Stomach smooth muscle (tissue), 2 donors: ENCODE measurements around the gene CLDN2.

Source experiments
- H3K27ac ChIP-seq: one replicate; pipeline ENCODE4 v1.7.0; 2013; ENCODE audit warnings: mild to moderate bottlenecking, low read length, inconsistent platforms
- H3K27me3 ChIP-seq, 2 donors: one replicate each; pipeline ENCODE4 v1.7.0; 2013; ENCODE audit warnings: low read length in 2 of 2; ENCODE audit not compliant: insufficient read depth in 2 of 2, control insufficient read depth in 1 of 2
- H3K36me3 ChIP-seq, 2 donors: one replicate each; pipeline ENCODE4 v1.7.0; 2013; ENCODE audit warnings: low read length in 2 of 2; ENCODE audit not compliant: control insufficient read depth in 2 of 2, insufficient read depth in 2 of 2
- H3K4me1 ChIP-seq: one replicate; pipeline ENCODE4 v1.7.0; 2013; ENCODE audit warnings: low read length; ENCODE audit not compliant: control insufficient read depth, insufficient read depth
- H3K4me3 ChIP-seq, 2 donors: one replicate each; pipeline ENCODE4 v1.7.0; 2013; ENCODE audit warnings: low read length in 2 of 2
- H3K9ac ChIP-seq, 2 donors: one replicate each; pipeline ENCODE4 v1.7.0; 2013; ENCODE audit warnings: low read length in 2 of 2, mild to moderate bottlenecking in 1 of 2
- H3K9me3 ChIP-seq, 2 donors: one replicate each; pipeline ENCODE4 v1.7.0; 2013; ENCODE audit warnings: low read length in 2 of 2; ENCODE audit not compliant: control insufficient read depth in 2 of 2
- donor health status: healthy.
- donor health status: Pancreatic carcinoma.

Gene CLDN2

DNA sequence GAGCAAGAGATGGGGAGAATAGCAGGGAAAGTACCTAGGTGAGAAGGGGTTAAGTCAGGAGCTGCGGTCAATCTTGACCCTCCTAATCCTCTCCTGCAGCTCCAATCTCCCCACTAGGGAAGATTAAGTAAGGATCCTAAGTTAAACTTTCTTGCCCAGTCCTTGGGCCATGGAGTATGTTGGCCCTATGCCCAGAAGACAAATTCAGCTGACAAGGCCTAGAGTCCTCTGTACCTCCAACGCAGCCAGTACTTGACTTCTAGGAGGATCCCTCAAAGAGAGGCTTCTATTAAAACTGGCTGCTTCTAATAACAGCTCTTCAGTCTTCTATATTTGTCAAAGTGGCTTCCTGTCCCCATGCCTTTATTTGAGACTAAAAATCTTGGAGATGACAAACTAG, 1.4 kb downstream of the CLDN2 start:
- Histone ChIP-seq H3K9ac (no peak overlapping the region), H3K4me3 (no peak overlapping the region), H3K36me3 (no peaks in the 10 kb centered on the region), H3K27ac (no peak overlapping the region), H3K9me3 (no peaks in the 10 kb centered on the region), H3K27me3 (peaks cover 0 to 22% of the 10 kb centered on the region in 2 donors), H3K4me1 (no peaks in the 10 kb centered on the region)

DNA sequence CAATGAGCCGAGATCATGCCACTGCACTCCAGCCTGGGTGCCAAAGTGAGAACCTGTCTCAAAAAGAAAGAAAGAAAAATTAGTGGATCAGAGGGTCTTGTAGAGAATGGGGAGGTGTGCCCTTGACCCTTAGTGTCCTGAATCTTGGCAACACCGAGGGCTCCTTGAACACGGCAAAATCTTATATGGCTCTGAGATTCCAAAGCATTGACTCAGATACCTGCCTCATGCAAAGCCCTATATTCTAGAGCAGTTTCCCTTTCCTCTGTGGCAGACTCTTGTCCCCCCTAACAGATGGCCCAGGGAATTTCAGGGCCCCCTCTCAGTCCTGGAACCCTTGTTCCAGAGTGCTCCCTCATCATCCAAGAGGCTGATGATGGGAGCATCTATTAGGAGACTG, 6.8 kb downstream of the CLDN2 start:
- Histone ChIP-seq H3K36me3 (no peaks in the 10 kb centered on the region), H3K4me1 (no peaks in the 10 kb centered on the region), H3K27me3 (peaks cover 0 to 8% of the 10 kb centered on the region in 2 donors), H3K27ac (no peak overlapping the region), H3K9me3 (no peaks in the 10 kb centered on the region), H3K9ac (no peak overlapping the region), H3K4me3 (no peak overlapping the region)

DNA sequence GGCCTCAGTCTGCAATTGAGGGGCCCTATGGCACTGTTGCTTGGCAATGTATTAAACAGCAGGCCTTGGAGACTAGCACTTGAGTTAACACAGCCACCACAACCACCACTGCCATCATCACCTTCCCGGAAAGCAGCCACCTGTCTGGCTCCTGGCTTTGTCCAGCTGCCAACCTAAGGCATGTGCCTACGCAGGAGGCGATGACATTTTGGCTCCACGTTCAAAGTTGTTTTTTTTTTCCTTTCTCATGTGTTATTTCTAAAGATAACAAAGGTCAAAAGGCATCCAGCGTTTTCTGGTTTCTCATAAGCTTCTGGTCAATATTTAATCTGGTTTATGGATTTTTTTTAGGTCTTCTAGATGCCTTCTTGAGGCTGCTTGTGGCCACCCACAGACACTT, 7.5 kb downstream of the CLDN2 start:
- no peaks in the 10 kb centered on the region for H3K4me1 ChIP-seq
- no peak overlapping the region for H3K27ac ChIP-seq
- H3K4me3 ChIP-seq, result no peak overlapping the region
- H3K27me3 ChIP-seq, result peaks cover 0 to 4% of the 10 kb centered on the region in 2 donors
- H3K9ac ChIP-seq, result no peak overlapping the region
- no peaks in the 10 kb centered on the region for H3K36me3 ChIP-seq
- H3K9me3 ChIP-seq, result no peaks in the 10 kb centered on the region

DNA sequence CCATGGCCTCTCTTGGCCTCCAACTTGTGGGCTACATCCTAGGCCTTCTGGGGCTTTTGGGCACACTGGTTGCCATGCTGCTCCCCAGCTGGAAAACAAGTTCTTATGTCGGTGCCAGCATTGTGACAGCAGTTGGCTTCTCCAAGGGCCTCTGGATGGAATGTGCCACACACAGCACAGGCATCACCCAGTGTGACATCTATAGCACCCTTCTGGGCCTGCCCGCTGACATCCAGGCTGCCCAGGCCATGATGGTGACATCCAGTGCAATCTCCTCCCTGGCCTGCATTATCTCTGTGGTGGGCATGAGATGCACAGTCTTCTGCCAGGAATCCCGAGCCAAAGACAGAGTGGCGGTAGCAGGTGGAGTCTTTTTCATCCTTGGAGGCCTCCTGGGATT, 8.0 kb downstream of the CLDN2 start:
- Histone ChIP-seq H3K27me3 (peaks cover 0 to 4% of the 10 kb centered on the region in 2 donors), H3K4me1 (no peaks in the 10 kb centered on the region), H3K9ac (no peak overlapping the region), H3K27ac (no peak overlapping the region), H3K9me3 (no peaks in the 10 kb centered on the region), H3K4me3 (no peak overlapping the region), H3K36me3 (no peaks in the 10 kb centered on the region)

DNA sequence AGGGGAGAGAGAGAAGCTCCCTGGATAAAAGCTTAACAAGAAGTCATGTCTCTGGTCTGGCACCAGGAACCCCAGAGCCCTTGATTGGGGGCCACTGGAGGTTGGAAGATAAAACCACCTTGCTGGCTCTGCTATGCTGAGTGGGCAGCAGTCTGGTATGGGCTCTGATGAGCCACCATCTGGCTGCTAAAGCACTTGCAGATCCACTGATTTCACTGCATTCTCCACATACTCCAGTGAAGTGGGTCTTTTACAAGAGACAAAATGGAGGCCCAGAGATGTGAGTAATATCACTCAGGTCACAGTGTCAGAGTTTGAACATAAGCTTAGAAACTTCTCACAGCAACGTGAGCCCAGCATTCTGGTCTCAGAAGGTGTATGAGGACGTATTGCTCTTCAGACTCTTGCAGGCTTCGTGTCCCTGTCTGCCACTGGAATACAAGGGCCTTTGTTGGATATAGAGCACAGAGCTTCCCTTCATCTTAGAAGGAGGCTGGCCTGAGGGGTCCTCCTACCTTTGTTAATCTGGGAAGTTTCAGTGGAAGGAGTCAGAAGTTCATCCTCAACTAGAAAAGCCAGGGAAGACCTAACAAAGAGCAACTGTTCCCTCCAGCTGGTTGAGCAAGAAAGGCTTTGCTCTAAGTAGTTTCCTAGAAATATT, 11.8 kb downstream of the CLDN2 start:
- no peaks in the 10 kb centered on the region for H3K9me3 ChIP-seq
- H3K4me3 ChIP-seq, result no peak overlapping the region
- H3K36me3 ChIP-seq, result no peaks in the 10 kb centered on the region
- H3K27ac ChIP-seq, result no peak overlapping the region
- peaks cover 0 to 10% of the 10 kb centered on the region in 2 donors for H3K27me3 ChIP-seq
- H3K9ac ChIP-seq, result no peak overlapping the region
- no peaks in the 10 kb centered on the region for H3K4me1 ChIP-seq

DNA sequence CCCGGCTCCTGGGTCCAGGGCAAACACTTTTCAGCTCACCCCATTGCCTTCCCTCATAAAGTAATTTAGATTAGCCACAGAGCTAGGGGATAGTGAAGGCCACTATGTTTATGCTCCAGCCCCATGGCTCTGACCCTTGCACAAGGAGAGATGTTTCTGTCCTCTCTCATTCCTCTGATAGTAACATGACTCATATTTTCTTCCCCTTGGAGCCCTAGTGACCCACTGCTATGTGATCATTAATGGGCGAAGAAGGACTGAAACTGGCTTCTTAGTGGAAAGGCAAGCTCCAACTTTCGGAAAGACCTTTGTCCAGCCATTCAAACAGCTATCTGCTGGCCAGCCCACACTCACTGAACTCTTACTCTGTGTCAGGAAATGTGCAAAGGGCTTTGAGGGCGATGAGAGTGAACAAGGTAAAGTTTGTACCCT, 12.3 kb downstream of the CLDN2 start:
- Histone ChIP-seq H3K4me1 (no peaks in the 10 kb centered on the region), H3K4me3 (no peak overlapping the region), H3K9me3 (no peaks in the 10 kb centered on the region), H3K27ac (no peak overlapping the region), H3K36me3 (no peaks in the 10 kb centered on the region), H3K27me3 (peaks cover 0 to 10% of the 10 kb centered on the region in 2 donors), H3K9ac (no peak overlapping the region)

DNA sequence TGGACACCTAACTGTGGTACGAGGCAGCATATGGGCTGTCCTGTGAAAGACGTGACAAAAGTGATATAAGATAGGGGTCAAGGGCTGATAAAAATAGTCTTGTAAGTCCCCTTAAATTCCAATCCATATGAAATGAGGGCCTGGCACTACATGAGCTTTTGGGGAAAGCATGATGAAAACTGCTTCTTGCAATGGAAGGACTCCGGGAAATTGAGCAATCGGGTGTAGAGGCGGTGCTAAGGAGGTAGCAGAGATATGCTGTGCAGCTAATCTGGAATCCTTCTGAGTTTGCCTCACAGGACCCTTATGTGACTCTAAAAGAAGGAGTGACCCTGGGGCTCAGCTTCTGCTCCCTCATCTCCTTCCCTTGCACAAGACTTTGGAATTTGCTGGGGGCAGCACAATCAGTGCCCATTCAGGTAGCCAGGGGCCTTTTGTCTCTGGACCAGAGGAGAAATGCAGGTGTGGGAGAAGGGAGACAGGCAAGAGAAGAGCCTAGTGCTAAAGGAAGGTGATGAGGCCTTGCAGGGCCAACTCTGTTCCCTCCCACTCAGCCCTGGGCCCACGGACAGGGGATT, 12.8 kb downstream of the CLDN2 start:
- Histone ChIP-seq H3K9me3 (no peaks in the 10 kb centered on the region), H3K4me3 (no peak overlapping the region), H3K9ac (no peak overlapping the region), H3K27me3 (peaks cover 0 to 14% of the 10 kb centered on the region in 2 donors), H3K36me3 (no peaks in the 10 kb centered on the region), H3K4me1 (no peaks in the 10 kb centered on the region), H3K27ac (no peak overlapping the region)

DNA sequence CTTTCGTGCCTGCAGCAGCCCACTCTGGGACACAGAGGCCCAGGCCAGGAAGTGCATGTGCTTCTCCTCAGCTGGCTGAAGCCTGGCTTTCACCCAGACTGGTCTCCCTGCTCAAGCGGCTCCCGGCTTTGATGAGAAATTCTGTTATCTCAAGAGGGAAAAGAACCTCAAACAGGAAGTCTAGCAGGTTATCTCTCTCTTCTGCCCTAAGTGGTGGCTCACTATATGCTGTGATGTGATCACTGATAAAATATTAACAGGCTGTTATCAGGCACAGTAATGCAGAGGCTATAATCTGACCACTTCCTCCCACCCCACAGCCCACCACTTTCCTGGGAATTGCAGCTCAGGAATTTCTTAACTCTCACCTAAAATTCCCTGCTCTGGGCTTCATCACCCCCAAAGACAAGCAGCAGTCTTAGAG, 13.3 kb downstream of the CLDN2 start:
- H3K9me3 ChIP-seq, result no peaks in the 10 kb centered on the region
- H3K9ac ChIP-seq, result no peak overlapping the region
- no peak overlapping the region for H3K4me3 ChIP-seq
- H3K27me3 ChIP-seq, result peaks cover 0 to 14% of the 10 kb centered on the region in 2 donors
- no peak overlapping the region for H3K27ac ChIP-seq
- H3K36me3 ChIP-seq, result no peaks in the 10 kb centered on the region
- H3K4me1 ChIP-seq, result no peaks in the 10 kb centered on the region

DNA sequence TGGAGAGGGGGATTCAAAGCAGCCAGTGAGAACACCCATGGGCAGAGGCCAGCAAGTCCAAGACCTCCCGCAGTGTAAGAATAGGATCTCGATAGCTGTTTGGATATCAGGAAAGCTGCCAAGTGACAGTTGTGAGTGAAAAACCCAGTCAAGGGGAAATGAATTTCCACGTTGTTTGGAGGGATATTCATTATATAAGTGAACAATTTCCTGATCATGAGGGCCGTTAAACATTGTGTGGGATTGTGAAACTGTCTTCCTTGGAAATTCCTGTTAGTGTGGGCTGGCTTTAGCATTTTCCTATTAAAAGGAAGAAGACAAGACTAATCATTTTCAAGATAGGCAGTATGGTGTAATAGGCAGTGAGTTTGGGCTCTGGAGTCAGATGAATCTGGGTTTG, 15.0 kb downstream of the CLDN2 start:
- Histone ChIP-seq H3K9ac (no peak overlapping the region), H3K4me3 (no peak overlapping the region), H3K27ac (no peak overlapping the region), H3K4me1 (no peaks in the 10 kb centered on the region), H3K27me3 (peaks cover 0 to 15% of the 10 kb centered on the region in 2 donors), H3K36me3 (peaks cover 0 to 3% of the 10 kb centered on the region in 2 donors), H3K9me3 (no peaks in the 10 kb centered on the region)

DNA sequence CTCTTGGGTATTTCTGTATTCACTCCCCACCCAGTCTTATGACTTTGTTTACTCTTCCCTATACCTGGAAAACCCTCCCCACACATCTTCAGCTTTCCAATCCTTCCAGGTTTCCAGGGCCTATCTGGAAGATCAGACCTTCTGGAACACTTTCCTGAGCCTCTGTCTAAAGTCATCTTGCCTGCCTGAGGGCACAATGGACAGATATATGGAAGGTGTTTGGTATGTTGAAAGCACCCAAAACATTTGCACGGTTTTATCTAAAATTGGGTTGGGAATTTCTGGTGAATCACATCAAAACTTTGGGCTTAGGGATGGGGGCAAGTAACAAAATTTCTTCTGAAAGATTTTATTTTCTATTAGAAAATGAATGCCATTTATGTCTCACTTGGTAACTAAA, 16.0 kb downstream of the CLDN2 start:
- Histone ChIP-seq H3K27me3 (peaks cover 0 to 15% of the 10 kb centered on the region in 2 donors), H3K9ac (no peak overlapping the region), H3K9me3 (no peaks in the 10 kb centered on the region), H3K4me3 (no peak overlapping the region), H3K36me3 (peaks cover 3 to 5% of the 10 kb centered on the region in 2 donors), H3K4me1 (no peaks in the 10 kb centered on the region), H3K27ac (no peak overlapping the region)

DNA sequence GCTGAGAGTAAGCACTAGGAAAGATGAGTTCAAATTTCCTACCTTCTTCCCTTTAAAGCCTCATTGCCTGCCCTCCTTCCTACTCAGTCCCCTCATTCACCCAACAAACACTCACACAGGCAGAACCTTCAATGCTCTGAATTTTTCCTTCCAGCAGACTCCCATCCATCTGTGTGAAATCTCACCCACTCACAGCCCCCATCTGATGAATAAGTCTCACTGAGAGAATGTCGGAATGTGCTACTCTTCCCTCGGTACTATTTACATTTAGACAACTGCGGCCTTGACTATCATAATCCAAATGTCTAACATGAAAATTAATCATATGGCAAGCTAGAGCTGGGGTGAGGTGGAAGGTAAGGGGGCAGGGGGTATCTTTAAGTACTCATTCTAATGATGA, 19.4 kb downstream of the CLDN2 start:
- H3K9ac ChIP-seq, result no peak overlapping the region
- H3K27me3 ChIP-seq, result peaks cover 0 to 11% of the 10 kb centered on the region in 2 donors
- H3K9me3 ChIP-seq, result no peaks in the 10 kb centered on the region
- H3K4me3 ChIP-seq, result no peak overlapping the region
- no peak overlapping the region for H3K27ac ChIP-seq
- peaks cover 3 to 20% of the 10 kb centered on the region in 2 donors for H3K36me3 ChIP-seq
- H3K4me1 ChIP-seq, result no peaks in the 10 kb centered on the region
